GM12864 (cell line): ENCODE results near the gene GMPPA.

Source experiments
- DNase-seq: peaks from one replicate; pipeline ENCODE4 v3.0.0-alpha.2; 2011; ENCODE audit warnings: low read depth
- H3K4me3 ChIP-seq: 2 replicates; pipeline ENCODE4 v1.5.1; 2011; ENCODE audit warnings: mild to moderate bottlenecking, low read depth, low read length, control low read depth
- TF ChIP-seq, protein P1 (sequence below): IDR thresholded peaks from 2 replicates; pipeline ENCODE4 v1.5.1; 2011; ENCODE audit warnings: low read depth, mild to moderate bottlenecking, moderate library complexity, low read length, control low read depth, inconsistent platforms; ENCODE audit errors: missing control alignments

GMPPA gene

DNA sequence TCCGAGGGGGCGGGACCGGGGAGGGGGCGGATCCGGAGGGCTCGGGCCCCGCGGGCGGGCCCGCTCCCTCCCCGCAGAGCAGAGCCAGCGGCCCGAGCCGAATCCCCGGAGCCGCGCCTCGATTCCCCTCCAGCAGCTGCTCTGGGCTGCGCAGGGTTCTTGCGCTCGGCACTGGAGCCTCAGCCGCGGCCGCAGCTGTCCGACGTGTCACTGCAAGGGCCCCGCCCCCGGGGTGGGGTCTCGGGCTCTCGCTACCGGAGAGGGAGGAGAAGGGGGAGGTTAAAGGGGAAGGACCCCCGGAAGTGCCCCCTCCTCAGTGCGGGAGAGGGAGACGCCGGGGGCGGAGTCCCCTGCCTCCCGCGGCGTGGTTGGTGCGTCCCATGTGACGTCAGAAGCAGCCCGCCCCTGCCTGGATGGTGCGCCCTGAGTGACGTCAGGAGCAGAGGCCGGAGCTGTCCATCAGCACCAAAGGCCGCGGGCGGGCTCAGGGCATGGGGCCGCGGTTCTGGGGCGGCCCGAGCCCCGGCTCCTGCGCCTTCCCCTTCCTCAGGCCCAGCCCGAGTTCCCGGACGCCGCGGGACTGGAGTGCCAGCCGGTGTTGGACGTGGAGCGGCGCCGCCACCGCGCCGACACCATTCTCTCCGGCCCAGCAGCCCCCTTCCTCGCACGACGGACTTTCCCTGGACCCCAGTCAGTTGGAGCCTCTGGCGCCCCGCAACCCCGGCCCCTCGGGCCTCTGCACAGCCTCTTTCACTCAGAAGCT is 45.1 kb downstream of the GMPPA start, which contains the start of the genes CHPF and TMEM198:
CHPF (minus strand) TSS at position 214 of the 763 bp plus-strand sequence. CDS start 271 bp downstream, outside the sequence.
TMEM198 (plus strand) TSS at position 433 of the 763 bp plus-strand sequence. CDS start 700 bp downstream, outside the sequence.
- TF ChIP-seq, protein P1, sequence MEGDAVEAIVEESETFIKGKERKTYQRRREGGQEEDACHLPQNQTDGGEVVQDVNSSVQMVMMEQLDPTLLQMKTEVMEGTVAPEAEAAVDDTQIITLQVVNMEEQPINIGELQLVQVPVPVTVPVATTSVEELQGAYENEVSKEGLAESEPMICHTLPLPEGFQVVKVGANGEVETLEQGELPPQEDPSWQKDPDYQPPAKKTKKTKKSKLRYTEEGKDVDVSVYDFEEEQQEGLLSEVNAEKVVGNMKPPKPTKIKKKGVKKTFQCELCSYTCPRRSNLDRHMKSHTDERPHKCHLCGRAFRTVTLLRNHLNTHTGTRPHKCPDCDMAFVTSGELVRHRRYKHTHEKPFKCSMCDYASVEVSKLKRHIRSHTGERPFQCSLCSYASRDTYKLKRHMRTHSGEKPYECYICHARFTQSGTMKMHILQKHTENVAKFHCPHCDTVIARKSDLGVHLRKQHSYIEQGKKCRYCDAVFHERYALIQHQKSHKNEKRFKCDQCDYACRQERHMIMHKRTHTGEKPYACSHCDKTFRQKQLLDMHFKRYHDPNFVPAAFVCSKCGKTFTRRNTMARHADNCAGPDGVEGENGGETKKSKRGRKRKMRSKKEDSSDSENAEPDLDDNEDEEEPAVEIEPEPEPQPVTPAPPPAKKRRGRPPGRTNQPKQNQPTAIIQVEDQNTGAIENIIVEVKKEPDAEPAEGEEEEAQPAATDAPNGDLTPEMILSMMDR: no peak
- peak; percentile 89 for DNase-seq
- H3K4me3 ChIP-seq: peak within 1 kb of the TSS; percentile 85

DNA sequence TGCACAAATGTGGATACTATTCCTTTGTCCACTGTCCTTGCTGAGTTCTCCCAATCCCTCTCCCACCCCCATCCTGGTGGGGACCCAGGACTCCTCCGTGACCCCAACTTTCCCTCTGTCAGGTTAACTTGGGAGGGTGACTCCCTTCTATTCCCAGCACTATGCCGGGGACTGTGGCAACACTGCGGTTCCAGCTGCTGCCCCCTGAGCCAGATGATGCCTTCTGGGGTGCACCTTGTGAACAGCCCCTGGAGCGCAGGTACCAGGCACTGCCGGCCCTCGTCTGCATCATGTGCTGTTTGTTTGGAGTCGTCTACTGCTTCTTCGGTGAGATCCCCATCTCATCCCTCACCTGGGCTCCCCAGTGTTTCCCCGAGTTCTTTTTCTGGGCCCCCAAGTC is 45.9 kb downstream of the GMPPA start:
- H3K4me3 ChIP-seq: no peak overlapping the region; the same call in 1 of the 2 replicates
- DNase-seq: no peak
- TF ChIP-seq, protein P1: no peak

DNA sequence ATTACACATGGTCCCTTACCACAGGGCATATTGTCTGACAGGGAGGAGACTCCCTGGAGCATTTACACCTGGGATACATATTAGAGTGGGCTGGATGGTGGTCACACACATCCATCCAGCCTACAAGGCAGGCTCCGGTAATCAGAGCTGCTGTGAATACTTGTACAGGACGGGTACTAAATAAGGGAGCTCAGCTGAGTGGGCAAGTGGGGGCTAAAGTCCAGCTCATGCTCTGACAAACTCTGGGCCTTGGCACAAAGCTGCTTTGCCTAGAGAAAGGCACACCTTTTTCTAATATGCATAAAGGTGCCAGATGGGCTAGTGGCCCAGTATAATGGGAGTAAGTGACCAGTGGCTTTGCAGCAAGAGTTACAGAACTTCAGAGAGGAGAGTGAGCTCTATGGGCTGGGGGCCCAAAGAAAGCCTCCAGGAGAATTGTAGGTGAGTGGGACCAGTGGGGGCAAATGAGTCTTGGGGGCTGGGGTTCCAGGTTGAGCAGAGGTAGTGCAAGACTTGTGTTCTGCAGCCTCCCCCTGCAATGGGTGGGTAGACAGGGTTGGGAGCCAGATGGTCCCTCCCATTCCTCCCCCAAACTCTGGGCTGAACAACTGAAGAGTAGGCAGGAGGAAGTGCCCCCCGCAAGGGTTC is 46.7 kb downstream of the GMPPA start:
- TF ChIP-seq, protein P1: no peak
- no peak for DNase-seq
- H3K4me3 ChIP-seq: no peak overlapping the region

DNA sequence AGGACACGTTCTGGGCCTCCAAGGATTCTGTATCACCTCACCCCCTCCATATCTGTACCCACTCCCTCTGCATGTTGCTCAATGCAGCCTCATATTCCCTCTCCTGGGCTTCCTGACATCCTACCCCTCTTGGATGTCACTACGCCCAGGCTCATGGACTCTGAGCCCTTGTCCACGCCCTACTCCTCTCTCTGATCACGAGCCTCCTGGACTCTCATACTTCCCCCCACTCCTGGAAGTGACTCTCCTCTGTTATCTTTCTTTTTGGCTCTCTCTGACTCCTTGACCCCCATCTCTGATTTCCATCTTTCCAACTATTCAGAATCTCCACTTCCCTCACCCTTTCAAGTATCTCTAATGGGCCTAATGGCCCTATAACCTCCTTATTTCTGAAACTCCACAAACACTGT is 47.3 kb downstream of the GMPPA start:
- H3K4me3 ChIP-seq: no peak overlapping the region
- no peak for DNase-seq
- TF ChIP-seq, protein P1: no peak

DNA sequence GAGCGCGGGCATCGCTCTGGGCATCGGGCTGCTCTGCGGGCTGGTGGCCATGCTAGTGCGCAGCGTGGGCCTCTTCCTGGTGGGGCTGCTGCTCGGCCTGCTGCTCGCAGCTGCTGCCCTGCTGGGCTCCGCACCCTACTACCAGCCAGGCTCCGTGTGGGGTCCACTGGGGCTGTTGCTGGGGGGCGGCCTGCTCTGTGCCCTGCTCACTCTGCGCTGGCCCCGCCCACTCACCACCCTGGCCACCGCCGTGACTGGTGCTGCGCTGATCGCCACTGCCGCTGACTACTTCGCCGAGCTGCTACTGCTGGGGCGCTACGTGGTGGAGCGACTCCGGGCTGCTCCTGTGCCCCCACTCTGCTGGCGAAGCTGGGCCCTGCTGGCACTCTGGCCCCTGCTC is 48.9 kb downstream of the GMPPA start:
- TF ChIP-seq, protein P1: no peak
- DNase-seq: no peak
- H3K4me3 ChIP-seq: no peak overlapping the region

DNA sequence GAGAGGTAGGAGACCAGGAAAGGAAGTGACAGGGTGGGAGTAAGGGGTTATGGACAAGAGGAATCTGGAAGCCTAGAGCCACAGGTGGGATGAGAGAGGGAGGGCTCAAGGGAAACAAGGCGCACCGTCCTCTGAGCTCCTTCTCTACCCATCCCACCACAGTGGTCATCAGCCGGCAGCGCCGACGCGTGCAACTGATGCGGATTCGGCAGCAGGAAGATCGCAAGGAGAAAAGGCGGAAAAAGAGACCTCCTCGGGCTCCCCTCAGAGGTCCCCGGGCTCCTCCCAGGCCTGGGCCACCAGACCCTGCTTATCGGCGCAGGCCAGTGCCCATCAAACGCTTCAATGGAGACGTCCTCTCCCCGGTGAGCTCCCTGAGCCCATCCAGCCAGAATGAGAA is 50.3 kb downstream of the GMPPA start:
- DNase-seq: no peak
- TF ChIP-seq, protein P1: no peak
- H3K4me3 ChIP-seq: no peak overlapping the region
